RPMI8226 (cell line): ENCODE results near the gene MYZAP.

ENCODE experiments used
- DNase-seq: peaks from one replicate; pipeline ENCODE4 v3.0.0-alpha.2; 2015

The MYZAP gene

DNA sequence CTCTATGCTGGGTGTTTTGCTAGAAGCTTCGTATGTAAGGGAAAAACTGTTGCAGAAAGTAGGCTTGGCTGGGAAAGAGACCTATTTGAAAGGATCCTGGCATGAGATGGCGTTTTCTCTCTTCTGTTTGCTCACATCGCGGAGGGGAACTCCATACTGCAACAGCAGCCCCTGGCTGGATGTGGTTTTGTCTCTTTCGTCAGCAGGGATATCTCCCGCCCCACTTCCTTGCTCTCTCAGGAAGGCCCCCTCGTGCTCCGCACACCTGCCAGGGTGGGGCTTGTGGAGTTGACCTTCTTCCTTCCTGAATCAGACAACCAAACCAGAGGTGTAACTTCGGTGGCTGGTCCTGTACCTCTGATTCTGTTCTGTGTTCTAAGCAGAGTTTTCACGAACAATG is 26.4 kb upstream of the MYZAP start:
- no peak for DNase-seq

GRCh38 chr15:57566834-57567233 is 24.9 kb upstream of the MYZAP start:
- DNase-seq: no peak

- DNase-seq: no peak
These were observed 23.8 kb upstream of the MYZAP start for GRCh38 chr15:57567891-57568290.

DNA sequence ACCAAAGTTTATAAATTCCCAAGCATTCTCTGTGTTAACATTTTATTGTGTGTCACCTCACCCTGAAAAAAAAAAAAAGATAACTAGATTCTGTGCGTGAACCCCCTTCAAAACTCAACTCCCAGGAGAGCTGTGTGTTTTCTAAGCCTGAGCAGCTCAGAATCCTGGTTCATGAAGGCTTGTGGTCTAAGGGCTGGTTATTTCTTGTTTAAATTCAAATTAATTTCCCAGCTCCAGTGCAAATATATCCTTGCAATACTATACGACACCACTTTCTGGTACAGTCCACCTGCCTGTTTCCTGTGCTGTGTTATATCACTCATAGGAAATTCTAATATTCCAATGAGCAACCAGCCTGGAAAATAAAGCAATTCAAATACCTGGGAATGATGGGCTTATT is 23.4 kb upstream of the MYZAP start:
- DNase-seq: no peak

DNA sequence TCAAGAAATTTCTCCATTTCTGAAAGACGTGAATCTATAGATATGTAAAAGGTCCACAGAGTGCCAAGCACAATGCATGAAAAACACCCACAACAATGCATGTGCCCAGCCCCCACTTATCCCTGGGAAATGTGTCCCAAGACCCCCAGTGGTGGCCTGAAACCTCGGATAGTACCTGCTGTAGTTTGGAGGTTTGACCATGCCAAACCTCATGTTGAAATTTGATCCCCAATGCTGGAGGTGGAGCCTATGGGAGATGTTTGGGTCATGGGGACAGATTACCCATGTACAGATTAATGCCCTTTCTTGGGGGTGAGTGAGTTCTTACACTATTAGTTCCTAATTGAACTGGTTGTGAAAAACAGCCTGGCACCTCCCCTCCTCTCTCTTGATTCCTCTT is 21.4 kb upstream of the MYZAP start:
- no peak for DNase-seq

- no peak for DNase-seq
These were observed 20.7 kb upstream of the MYZAP start for GRCh38 chr15:57570994-57571393.

- no peak for DNase-seq
These were observed 20.0 kb upstream of the MYZAP start for GRCh38 chr15:57571725-57572124.

DNA sequence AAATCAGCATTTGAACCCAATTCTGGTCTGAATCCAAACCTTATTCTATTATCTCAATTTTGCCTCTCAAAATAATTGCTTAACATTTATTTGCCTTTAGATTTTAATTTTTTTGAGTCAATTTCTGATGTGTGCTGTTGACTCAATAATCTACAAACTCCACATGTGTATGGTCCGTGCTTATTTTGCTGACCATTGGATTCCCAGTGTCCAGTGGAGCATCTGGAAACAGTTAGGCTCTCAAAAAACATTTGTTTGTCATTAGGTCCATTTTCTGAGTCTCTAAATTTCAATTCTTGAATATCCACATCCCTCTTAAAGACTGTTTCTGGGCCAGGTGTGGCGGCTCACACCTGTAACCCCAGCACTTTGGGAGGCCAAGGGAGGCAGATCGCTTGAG is 19.2 kb upstream of the MYZAP start:
- no peak for DNase-seq

DNA sequence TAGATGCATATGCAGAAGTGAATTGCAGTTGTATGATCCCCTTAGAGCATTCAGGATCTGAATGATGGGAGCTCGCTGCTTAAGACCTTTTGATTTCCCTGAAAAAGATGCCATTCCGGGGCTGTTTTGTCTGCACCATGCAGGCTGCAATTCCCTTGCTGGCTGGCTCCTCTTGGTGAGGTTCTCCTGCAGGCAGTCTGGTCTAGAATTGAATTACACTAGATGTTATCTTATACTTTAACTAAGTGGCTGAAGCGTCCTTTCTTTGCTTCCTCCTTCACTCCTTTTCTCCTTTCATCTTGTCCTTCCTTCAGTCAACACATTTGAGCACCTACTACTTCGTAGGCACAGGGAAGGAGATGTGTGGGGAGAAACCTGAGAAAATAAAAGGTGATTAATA is 18.6 kb upstream of the MYZAP start:
- DNase-seq: no peak

DNA sequence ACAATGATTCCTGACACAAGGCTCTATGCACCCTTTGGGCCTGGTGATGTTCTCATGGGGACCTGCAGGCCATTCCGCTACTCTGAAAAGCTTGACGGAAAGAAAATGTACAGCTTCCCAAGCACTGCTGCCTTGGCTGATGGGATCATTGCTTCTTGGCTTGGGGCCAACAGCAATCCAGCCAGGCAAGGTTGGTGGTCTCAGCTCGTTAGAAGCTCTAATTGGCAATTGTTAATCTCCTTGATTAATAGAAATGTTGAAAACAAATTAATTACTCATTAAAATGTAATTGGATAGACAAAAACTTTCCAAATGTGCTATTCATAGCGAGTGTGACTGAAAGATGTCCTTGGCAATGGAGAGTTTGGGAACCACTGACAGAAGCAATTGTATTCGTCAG is 16.3 kb upstream of the MYZAP start:
- DNase-seq: no peak

DNA sequence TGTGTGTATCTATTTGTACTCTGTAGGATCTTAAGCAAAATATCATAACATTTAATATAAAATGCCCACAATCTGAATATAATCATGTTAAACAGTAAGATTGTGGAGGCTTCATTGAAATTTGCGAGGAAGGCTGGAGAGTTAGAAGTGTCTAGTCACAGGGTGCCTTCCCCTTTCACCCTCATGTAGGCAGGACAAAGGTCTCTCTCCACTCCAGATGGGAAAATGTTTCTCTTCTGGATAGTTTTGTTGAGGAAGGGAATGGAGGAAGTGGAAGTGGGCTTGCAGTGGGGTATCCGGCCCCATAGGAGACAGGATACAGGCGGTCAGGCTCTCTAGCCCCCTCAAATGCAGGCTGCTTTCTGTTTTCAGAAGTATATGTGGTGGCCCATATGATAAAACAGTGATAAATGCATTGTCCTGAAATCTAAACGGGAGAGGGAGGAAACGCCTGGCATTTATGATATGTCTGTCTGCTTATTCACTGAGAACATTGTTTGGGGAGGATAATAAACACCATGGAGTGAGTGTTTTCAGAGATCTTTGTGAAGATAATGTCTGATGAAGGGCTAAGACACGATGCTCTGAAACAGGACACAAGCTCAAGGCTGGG is 13.3 kb upstream of the MYZAP start:
- DNase-seq: no peak

- DNase-seq: no peak
These were observed 11.3 kb upstream of the MYZAP start for GRCh38 chr15:57580428-57580827.

DNA sequence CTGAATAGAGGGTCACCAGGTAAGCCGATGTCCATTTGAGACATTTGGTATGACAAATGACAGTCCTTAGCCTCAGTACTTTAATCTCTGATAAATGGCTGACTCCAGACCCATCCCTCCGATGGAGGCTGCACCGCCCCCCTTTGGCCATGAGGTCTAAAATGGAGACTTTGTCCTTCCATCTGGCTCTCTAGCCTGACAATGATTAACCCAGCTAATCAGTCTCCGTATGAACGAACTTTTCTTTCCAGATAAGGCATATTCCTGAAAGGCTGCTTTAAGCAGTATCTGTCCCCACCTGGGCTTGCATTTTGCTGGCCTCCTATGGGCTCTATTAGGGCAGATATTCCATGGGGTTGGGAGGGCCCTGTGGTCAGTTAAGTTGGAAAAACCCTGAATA is 10.8 kb upstream of the MYZAP start:
- no peak for DNase-seq

DNA sequence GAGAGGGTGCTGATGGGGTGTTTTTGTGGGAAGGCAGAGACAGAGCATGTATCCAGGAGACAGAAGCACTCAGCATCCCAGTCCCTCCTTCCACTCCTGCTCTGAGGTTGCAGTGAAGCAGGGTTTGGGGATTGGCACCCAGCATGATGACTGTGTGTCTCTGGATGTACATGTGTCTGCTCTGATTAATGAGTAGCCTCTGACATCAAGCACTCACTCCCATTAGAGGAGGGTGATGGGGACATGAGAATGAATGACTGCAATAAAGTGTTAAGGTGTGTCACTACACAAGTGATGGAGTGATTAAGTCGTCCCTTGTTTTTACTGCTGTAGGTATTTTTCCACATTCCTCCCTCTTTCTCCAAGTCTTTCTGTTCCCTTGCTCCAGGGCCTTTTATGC is 9.6 kb upstream of the MYZAP start:
- DNase-seq: no peak

DNA sequence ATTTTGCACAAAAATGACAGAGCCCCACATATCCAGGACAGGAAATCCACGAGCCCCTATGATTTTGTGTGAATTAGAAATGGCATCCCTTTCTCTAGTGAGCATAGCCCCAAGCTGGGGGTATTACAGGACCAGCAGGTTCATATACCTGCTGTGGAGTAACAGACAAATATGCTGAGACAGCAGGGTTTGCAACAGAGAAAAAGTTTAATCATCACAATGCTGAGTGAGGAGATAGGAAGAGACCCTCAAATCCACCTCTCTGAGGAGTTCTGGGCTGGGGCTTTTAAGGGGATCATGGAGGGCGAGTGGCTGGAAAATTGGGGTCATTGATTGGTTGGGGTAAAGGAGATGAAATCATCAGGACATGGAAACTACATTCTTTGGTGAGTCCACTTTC is 8.4 kb upstream of the MYZAP start:
- DNase-seq: no peak

GRCh38 chr15:57583720-57584119 is 8.0 kb upstream of the MYZAP start:
- no peak for DNase-seq

DNA sequence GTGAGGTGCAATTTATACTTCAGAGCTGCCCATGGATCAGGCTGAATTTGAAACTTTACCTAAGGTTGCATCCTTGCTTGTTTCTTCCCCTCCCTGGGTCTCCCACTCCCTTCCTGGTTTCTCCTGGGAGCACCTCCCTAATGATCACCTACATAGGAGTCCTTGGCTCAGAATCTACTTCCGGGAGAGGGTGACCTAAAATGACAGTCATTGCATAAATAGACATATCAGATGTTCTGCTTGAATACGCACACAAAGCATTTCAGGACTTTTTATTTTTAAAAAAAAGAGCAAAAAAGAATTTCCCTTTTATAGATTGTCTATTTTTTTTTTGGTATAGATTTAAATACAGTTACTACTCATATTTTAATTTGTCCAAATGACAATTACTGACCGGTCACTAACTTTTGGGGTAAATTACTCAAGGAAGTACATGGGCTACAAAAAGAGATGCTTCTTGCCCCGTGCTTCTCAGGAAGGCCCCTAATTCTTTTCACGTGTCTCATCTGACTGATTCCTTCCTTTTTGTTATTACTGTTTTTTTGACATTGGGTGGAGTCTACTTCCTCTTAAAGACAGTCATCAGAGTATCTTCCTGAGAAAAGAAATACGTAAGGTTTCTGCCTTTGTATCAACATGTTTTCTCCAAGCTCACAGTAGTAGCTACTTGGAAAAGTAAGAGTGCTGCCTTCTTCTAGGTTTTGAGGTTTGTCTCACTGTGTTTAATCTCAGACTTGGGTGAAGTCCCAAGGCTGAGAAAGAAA is 4.9 kb upstream of the MYZAP start:
- no peak for DNase-seq

- peak; percentile 30 for DNase-seq
These were observed 2.4 kb upstream of the MYZAP start for GRCh38 chr15:57589281-57589680.

- no peak for DNase-seq
These were observed 1.9 kb upstream of the MYZAP start for GRCh38 chr15:57589754-57590153.

DNA sequence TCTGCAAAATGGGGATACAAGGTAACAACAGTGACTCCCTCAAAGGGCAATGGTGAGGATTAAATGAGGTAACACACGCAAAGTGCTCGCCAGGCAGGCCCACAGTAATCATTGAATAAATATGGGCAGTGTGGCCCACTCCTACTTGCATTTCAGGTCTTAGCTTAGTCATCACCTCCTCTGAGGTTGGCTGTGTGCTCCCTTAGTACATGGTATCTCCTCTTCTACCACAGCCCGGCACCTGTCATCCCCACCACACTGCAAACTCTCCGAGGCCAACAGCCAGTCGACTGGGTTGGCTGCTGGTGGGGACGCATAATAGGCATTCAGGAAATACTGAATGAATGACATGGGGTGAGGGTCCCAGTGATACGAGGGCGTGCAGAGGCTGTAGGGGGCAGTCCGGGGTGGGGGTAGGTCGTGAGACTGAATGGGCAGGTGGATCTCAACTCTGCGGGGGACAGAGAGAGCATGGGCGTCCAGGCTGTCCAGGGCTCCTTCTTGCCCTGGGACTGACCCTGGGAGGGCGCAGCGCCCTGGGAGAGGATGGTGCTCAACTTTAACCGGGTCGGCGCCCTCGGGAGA is 375 bp upstream of the MYZAP start:
- no peak for DNase-seq

- no peak for DNase-seq
These were observed 722 bp downstream of the MYZAP start for GRCh38 chr15:57592426-57592825.

GRCh38 chr15:57592836-57593420 is 1.2 kb downstream of the MYZAP start:
- DNase-seq: no peak

DNA sequence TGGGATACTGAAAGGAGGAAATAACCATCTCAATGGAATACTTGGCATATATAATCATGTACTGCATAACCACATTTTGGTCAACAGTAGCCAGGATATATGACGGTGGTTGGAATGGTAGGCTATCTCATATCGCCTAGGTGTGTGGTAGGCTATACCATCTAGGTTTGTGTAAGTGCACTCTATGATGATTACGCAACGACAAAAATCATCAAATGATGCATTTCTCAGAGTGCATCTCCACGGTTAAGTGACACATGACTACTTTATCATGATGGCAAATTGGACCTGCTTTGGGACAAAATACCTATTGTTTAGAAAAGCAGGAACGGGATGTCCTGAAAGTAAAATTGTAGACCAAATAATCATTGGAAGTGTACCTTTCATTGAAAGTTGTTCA is 2.8 kb downstream of the MYZAP start:
- DNase-seq: no peak
